Measurements from ENCODE around the gene C6orf118. TPM values are rescaled to one million over a fixed set of nuclear protein-coding genes. Genes with fewer than 3 reads are reported as not detected.

Gene C6orf118
- total RNA-seq, 1 experiment from 2014 or later, result not detected

GRCh38 chr6:165266191-165266590 is 43.2 kb downstream of the C6orf118 start:
- Histone ChIP-seq H3K23ac (ENCODE audit: insufficient read length, low read depth, low read length) (no peak overlapping the region), H3K4ac (ENCODE audit: low read depth, low read length) (no peak overlapping the region), H3K4me1 (ENCODE audit: insufficient read depth, low read length) (no peaks in the 10 kb centered on the region), H2AFZ (ENCODE audit: low read length) (no peak overlapping the region), H4K20me1 (ENCODE audit: control insufficient read depth, insufficient read depth, insufficient read length) (no peaks in the 10 kb centered on the region), H3T11ph (ENCODE audit: low read length) (no peak overlapping the region), H4K8ac (replicated peaks; ENCODE audit: insufficient read length, low read depth, low read length) (no peak overlapping the region), H3K79me1 (ENCODE audit: insufficient read depth, low read depth, low read length, poor library complexity, severe bottlenecking) (no peaks in the 10 kb centered on the region), H2BK5ac (ENCODE audit: insufficient read length, low read length) (no peak overlapping the region), H2BK15ac (ENCODE audit: low read depth, low read length) (no peak overlapping the region), H2BK12ac (ENCODE audit: insufficient read length, low read depth, low read length) (no peak overlapping the region), H2AK5ac (ENCODE audit: insufficient read length, low read length) (no peak overlapping the region), H3K27ac (ENCODE audit: insufficient read length, low read depth, low read length) (no peak overlapping the region), H3K27me3 (ENCODE audit: insufficient read depth, low read length) (no peaks in the 10 kb centered on the region), H4K5ac (ENCODE audit: insufficient read length, low read depth, low read length) (no peak overlapping the region), H3K4me2 (ENCODE audit: insufficient read depth, insufficient read length, low read length) (no peak overlapping the region), H3K79me2 (ENCODE audit: insufficient read depth, low read length) (no peaks in the 10 kb centered on the region), H3K23me2 (ENCODE audit: insufficient read length, low read depth, low read length, poor library complexity, severe bottlenecking) (no peaks in the 10 kb centered on the region), H3K9me3 (ENCODE audit: control insufficient read depth, low read depth, low read length) (no peaks in the 10 kb centered on the region), H3K18ac (ENCODE audit: insufficient read length, low read depth, low read length) (no peak overlapping the region), H2BK20ac (ENCODE audit: low read depth, low read length, poor library complexity, severe bottlenecking) (no peak overlapping the region), H3K14ac (ENCODE audit: insufficient read depth, low read length) (no peak overlapping the region), H2BK120ac (ENCODE audit: low read depth, low read length, poor library complexity, severe bottlenecking) (no peak overlapping the region), H3K9ac (ENCODE audit: extremely low read depth, insufficient read length, low read length) (no peak overlapping the region), H4K91ac (ENCODE audit: insufficient read length, low read depth, low read length) (no peak overlapping the region), H3K56ac (ENCODE audit: insufficient read length, low read depth, low read length) (no peak overlapping the region)
- Mint-ChIP-seq H3K4me3 (no peak overlapping the region), H3K36me3 (ENCODE audit: insufficient read depth in 1 of 3, low read depth in 3 of 3) (no peaks in the 10 kb centered on the region), H3K27ac (no peak overlapping the region), H3K9me3 (peaks cover 3 to 7% of the 10 kb centered on the region in 2 experiments; a peak in 3 of 5 replicates), H3K4me1 (no peaks in the 10 kb centered on the region), H3K27me3 (ENCODE audit: low read depth) (no peaks in the 10 kb centered on the region)
- WGBS (ENCODE audit: extremely low coverage, insufficient read length, low lambda C conversion rate), result no CpG with 5 or more reads among the region's 5 CpGs
- no peak for TF ChIP-seq CTCF (conservative IDR thresholded peaks at IDR 0.05)
- no peak for DNase-seq

Data from H9 (cell line).